Epithelial cell of proximal tubule (primary cell): ENCODE results near the gene MRE11. TPM values are rescaled to one million over a fixed set of nuclear protein-coding genes. Genes with fewer than 3 reads are reported as not detected.

Experiments
- DNase-seq: peaks from one replicate; pipeline ENCODE4 v3.0.0-alpha.2; 2011; ENCODE audit warnings: low read depth
- H3K4me3 ChIP-seq: 2 replicates; pipeline ENCODE4 v1.5.1; 2011; ENCODE audit warnings: low read depth, mild to moderate bottlenecking, low read length
- CTCF ChIP-seq: conservative IDR thresholded peaks from 2 replicates; pipeline ENCODE4 v1.5.1; 2012; ENCODE audit warnings: low read depth, mild to moderate bottlenecking, low read length
- total RNA-seq: library from RNA; depleted of rRNA; stranded (reverse); fragments of >200 nt; gene quantifications from 2 replicates; pipeline ENCODE4 v1.2.3, GENCODE V29; 2015

Gene MRE11
- total RNA-seq, 1 donor from 2014 or later = 13.7 TPM

- DNase-seq = no peak
- peak; percentile 63 for TF ChIP-seq CTCF
- H3K4me3 ChIP-seq = no peak overlapping the region
These were observed 25.9 kb upstream of the MRE11 start for GRCh38 chr11:94519478-94520084.

GRCh38 chr11:94518300-94518699 lies 24.7 kb upstream of the MRE11 start:
- no peak for DNase-seq
- no peak for TF ChIP-seq CTCF

GRCh38 chr11:94516725-94517124 lies 23.1 kb upstream of the MRE11 start:
- no peak for TF ChIP-seq CTCF
- DNase-seq = no peak
- no peak overlapping the region for H3K4me3 ChIP-seq

More at GRCh38 chr11:94518300-94518699, 24.7 kb upstream of the MRE11 start:
- no peak overlapping the region for H3K4me3 ChIP-seq

- TF ChIP-seq CTCF = no peak
- DNase-seq = no peak
- H3K4me3 ChIP-seq = no peak overlapping the region
These were observed 21.8 kb upstream of the MRE11 start for GRCh38 chr11:94515398-94515797.

- no peak for TF ChIP-seq CTCF
- DNase-seq = no peak
- H3K4me3 ChIP-seq = peak overlapping the region; percentile 70
These were observed 19.4 kb upstream of the MRE11 start for GRCh38 chr11:94513091-94513490.

- TF ChIP-seq CTCF = no peak
- DNase-seq = no peak
- H3K4me3 ChIP-seq = peak within 1 kb of the TSS; percentile 70
These were observed 18.5 kb upstream of the MRE11 start, which contains the start of gene C11orf97 for GRCh38 chr11:94511932-94512781. Gene C11orf97 (plus strand): TSS chr11:94512461. CDS start chr11:94512529, 68 bp downstream.
